ENCODE results near the gene LFNG. TPM values are rescaled to one million over a fixed set of nuclear protein-coding genes. Genes with fewer than 3 reads are reported as not detected.
"Not testable (repeated sequence)": the region's sequence is repeated elsewhere in the genome, so short reads cannot be mapped to it uniquely, and the experiment has no call there.

The LFNG gene
- total RNA-seq, 1 experiment from 2014 or later = 0.19 TPM

DNA sequence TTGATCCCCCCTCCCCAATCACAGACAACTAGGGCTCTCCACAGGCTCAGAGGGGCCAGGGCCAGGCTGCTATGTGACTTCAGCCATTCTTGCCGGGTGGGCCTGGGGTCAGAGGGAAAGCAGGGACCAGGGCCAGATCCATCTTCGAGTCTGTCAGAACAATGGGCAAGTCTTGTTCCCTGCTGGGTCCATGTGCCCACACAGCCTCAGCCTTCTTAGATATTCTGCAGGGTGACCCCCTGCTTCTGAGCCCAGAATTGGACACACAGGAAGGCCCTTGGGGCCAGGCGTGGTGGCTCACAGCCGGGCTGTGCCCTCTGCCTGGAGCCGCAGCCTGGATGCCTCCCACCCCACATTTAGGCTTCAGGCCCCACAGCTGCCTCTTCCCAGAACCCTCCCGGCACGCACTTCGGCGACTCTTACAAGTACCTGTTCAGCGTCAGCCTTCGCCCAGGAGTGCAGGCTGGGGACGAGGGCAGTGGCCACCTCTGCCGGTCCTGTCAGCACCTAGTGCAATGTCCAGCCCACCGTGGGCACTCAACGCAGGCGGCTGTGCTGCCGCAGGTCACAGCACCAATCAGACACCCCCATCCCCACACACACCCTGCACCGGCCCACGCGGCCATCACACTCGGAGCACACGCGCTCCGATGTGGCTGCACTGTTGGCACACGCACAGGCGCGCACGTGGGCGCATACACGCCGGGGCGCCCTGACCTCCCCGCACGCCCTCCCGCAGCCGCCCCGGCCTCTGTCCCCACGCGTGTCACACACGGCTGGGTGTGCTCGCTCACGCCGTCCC is 11.6 kb downstream of the LFNG start:
- not testable (repeated sequence) for H3K9me2 ChIP-seq (replicated peaks; ENCODE audit: insufficient read depth, low read length); H3K27ac ChIP-seq (ENCODE audit: low read length); H3K79me2 ChIP-seq (ENCODE audit: low read length); H3K9ac ChIP-seq (ENCODE audit: low read length); H3K4me3 ChIP-seq (ENCODE audit: low read length); H2AFZ ChIP-seq (ENCODE audit: low read length); H3K4me2 ChIP-seq (ENCODE audit: low read depth, low read length, poor library complexity, severe bottlenecking); H3K9me3 ChIP-seq (ENCODE audit: low read length); H3K27me3 ChIP-seq (ENCODE audit: low read length); DNase-seq; H4K20me1 ChIP-seq (ENCODE audit: insufficient read depth, low read depth, low read length); H3K36me3 ChIP-seq (ENCODE audit: insufficient read depth, low read length)
- H3K4me1 ChIP-seq (ENCODE audit: low read length) = peaks cover 10% of the 10 kb centered on the region

GRCh38 chr7:2531796-2532110 is 12.2 kb downstream of the LFNG start:
- H3K4me3 ChIP-seq (ENCODE audit: low read length); H3K27ac ChIP-seq (ENCODE audit: low read length); H2AFZ ChIP-seq (ENCODE audit: low read length); H3K9me2 ChIP-seq (replicated peaks; ENCODE audit: insufficient read depth, low read length); H3K79me2 ChIP-seq (ENCODE audit: low read length); H3K4me2 ChIP-seq (ENCODE audit: low read depth, low read length, poor library complexity, severe bottlenecking); H3K9ac ChIP-seq (ENCODE audit: low read length); DNase-seq; H4K20me1 ChIP-seq (ENCODE audit: insufficient read depth, low read depth, low read length); H3K27me3 ChIP-seq (ENCODE audit: low read length); H3K36me3 ChIP-seq (ENCODE audit: insufficient read depth, low read length); H3K9me3 ChIP-seq (ENCODE audit: low read length): not testable (repeated sequence)
- H3K4me1 ChIP-seq (ENCODE audit: low read length) = peaks cover 10% of the 10 kb centered on the region

GRCh38 chr7:2532199-2532772 is 12.7 kb downstream of the LFNG start:
- H3K4me2 ChIP-seq (ENCODE audit: low read depth, low read length, poor library complexity, severe bottlenecking); H3K4me3 ChIP-seq (ENCODE audit: low read length); H3K79me2 ChIP-seq (ENCODE audit: low read length); H3K9me2 ChIP-seq (replicated peaks; ENCODE audit: insufficient read depth, low read length); H3K27me3 ChIP-seq (ENCODE audit: low read length); H3K9me3 ChIP-seq (ENCODE audit: low read length); H3K9ac ChIP-seq (ENCODE audit: low read length); H2AFZ ChIP-seq (ENCODE audit: low read length); H3K36me3 ChIP-seq (ENCODE audit: insufficient read depth, low read length); DNase-seq; H3K27ac ChIP-seq (ENCODE audit: low read length); H4K20me1 ChIP-seq (ENCODE audit: insufficient read depth, low read depth, low read length): not testable (repeated sequence)
- H3K4me1 ChIP-seq (ENCODE audit: low read length) = peaks cover 10% of the 10 kb centered on the region

GRCh38 chr7:2532816-2533215 is 13.2 kb downstream of the LFNG start:
- H3K9me2 ChIP-seq (replicated peaks; ENCODE audit: insufficient read depth, low read length); H3K9ac ChIP-seq (ENCODE audit: low read length); H4K20me1 ChIP-seq (ENCODE audit: insufficient read depth, low read depth, low read length); H3K36me3 ChIP-seq (ENCODE audit: insufficient read depth, low read length); H3K4me3 ChIP-seq (ENCODE audit: low read length); H3K79me2 ChIP-seq (ENCODE audit: low read length); H3K9me3 ChIP-seq (ENCODE audit: low read length); H3K27me3 ChIP-seq (ENCODE audit: low read length); H2AFZ ChIP-seq (ENCODE audit: low read length); H3K4me2 ChIP-seq (ENCODE audit: low read depth, low read length, poor library complexity, severe bottlenecking); H3K27ac ChIP-seq (ENCODE audit: low read length); DNase-seq: not testable (repeated sequence)
- peaks cover 10% of the 10 kb centered on the region for H3K4me1 ChIP-seq (ENCODE audit: low read length)

- H3K27me3 ChIP-seq (ENCODE audit: low read length) = not testable (repeated sequence)
Measured at GRCh38 chr7:2533566-2533965, 14.0 kb downstream of the LFNG start.

DNA sequence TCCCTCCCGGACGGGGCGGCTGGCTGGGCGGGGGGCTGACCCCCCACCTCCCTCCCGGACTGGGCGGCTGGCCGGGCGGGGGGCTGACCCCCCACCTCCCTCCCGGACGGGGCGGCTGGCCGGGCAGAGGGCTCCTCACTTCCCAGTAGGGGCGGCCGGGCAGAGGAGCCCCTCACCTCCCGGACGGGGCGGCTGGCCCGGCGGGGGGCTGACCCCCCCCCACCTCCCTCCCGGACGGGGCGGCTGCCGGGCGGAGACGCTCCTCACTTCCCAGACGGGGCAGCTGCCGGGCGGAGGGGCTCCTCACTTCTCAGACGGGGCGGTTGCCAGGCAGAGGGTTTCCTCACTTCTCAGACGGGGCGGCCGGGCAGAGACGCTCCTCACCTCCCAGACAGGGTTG is 14.6 kb downstream of the LFNG start:
- H3K4me2 ChIP-seq (ENCODE audit: low read depth, low read length, poor library complexity, severe bottlenecking); H3K9ac ChIP-seq (ENCODE audit: low read length); H3K9me2 ChIP-seq (replicated peaks; ENCODE audit: insufficient read depth, low read length); H3K4me1 ChIP-seq (ENCODE audit: low read length); H2AFZ ChIP-seq (ENCODE audit: low read length); H3K4me3 ChIP-seq (ENCODE audit: low read length); H3K36me3 ChIP-seq (ENCODE audit: insufficient read depth, low read length); H3K27ac ChIP-seq (ENCODE audit: low read length); DNase-seq; H3K79me2 ChIP-seq (ENCODE audit: low read length); H3K9me3 ChIP-seq (ENCODE audit: low read length); H4K20me1 ChIP-seq (ENCODE audit: insufficient read depth, low read depth, low read length); H3K27me3 ChIP-seq (ENCODE audit: low read length): not testable (repeated sequence)

More at GRCh38 chr7:2533566-2533965, 14.0 kb downstream of the LFNG start:
- not testable (repeated sequence) for H3K4me3 ChIP-seq (ENCODE audit: low read length); H3K27ac ChIP-seq (ENCODE audit: low read length); H4K20me1 ChIP-seq (ENCODE audit: insufficient read depth, low read depth, low read length); H3K4me2 ChIP-seq (ENCODE audit: low read depth, low read length, poor library complexity, severe bottlenecking); H3K36me3 ChIP-seq (ENCODE audit: insufficient read depth, low read length); H2AFZ ChIP-seq (ENCODE audit: low read length); H3K79me2 ChIP-seq (ENCODE audit: low read length); H3K9me2 ChIP-seq (replicated peaks; ENCODE audit: insufficient read depth, low read length); H3K9ac ChIP-seq (ENCODE audit: low read length); H3K9me3 ChIP-seq (ENCODE audit: low read length); DNase-seq
- peaks cover 10% of the 10 kb centered on the region for H3K4me1 ChIP-seq (ENCODE audit: low read length)

GRCh38 chr7:2535872-2536627 is 16.5 kb downstream of the LFNG start:
- not testable (repeated sequence) for H4K20me1 ChIP-seq (ENCODE audit: insufficient read depth, low read depth, low read length); H2AFZ ChIP-seq (ENCODE audit: low read length); H3K4me3 ChIP-seq (ENCODE audit: low read length); H3K27me3 ChIP-seq (ENCODE audit: low read length); H3K36me3 ChIP-seq (ENCODE audit: insufficient read depth, low read length); H3K79me2 ChIP-seq (ENCODE audit: low read length); H3K4me2 ChIP-seq (ENCODE audit: low read depth, low read length, poor library complexity, severe bottlenecking); H3K4me1 ChIP-seq (ENCODE audit: low read length); H3K27ac ChIP-seq (ENCODE audit: low read length); DNase-seq; H3K9me3 ChIP-seq (ENCODE audit: low read length); H3K9me2 ChIP-seq (replicated peaks; ENCODE audit: insufficient read depth, low read length); H3K9ac ChIP-seq (ENCODE audit: low read length)

DNA sequence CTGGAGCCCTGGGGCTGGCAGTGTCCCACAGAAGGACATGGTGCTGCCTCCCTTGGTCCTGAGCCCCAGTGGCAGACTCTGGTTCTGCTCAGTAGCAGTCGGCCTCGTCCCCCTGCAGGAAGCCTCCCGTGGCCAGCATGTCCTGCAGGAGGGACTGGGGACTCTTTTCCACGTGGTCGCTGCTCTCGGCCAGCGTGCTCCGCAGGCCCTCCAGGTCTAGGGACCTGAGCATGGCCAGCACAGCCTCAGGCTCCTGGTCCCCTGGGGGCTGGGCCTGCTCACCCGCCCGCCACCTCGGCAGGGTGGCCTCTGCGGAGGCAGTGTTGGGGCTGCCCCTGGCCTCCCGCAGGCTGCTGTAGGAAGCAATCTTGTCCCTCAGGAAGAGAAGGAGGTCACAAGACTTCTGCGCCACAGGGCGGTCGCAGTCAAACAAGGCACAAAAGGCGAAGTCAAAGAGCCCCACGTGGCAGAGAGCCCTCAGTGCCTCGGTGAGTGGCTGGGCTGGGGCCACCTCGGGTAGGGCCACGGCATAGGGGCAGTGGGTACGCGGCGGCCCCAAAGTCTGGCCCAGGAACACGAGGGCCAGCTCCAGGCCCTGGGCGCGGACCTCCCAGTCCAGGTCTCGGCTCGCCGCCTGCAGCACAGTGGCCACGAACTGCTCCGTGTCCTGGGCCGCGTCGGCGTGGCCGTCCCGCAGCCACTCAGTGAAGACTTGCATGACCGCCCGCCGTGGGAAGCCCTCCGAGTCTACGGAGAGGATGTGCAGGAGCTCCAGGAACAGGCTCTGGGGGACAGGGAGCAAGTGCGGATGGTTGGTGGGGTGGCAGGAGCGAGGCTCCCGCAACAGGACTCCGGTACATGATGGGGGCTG is 18.6 kb downstream of the LFNG start:
- H3K36me3 ChIP-seq (ENCODE audit: insufficient read depth, low read length) = no peaks in the 10 kb centered on the region

More for the DNA sequence above, 18.6 kb downstream of the LFNG start:
- Histone ChIP-seq H3K27me3 (ENCODE audit: low read length) (no peaks in the 10 kb centered on the region), H3K9me2 (replicated peaks; ENCODE audit: insufficient read depth, low read length) (no peaks in the 10 kb centered on the region), H3K4me2 (ENCODE audit: low read depth, low read length, poor library complexity, severe bottlenecking) (no peak overlapping the region), H3K9me3 (ENCODE audit: low read length) (no peaks in the 10 kb centered on the region), H3K27ac (ENCODE audit: low read length) (no peak overlapping the region), H3K79me2 (ENCODE audit: low read length) (no peaks in the 10 kb centered on the region), H2AFZ (ENCODE audit: low read length) (no peak overlapping the region), H3K4me3 (ENCODE audit: low read length) (no peak overlapping the region), H4K20me1 (ENCODE audit: insufficient read depth, low read depth, low read length) (no peaks in the 10 kb centered on the region), H3K9ac (ENCODE audit: low read length) (no peak overlapping the region), H3K4me1 (ENCODE audit: low read length) (no peaks in the 10 kb centered on the region)
- DNase-seq = no peak
